ENCODE measurements around the gene KLHL17.

The KLHL17 gene

GRCh38 chr1:959731-960362, 537 bp upstream of the KLHL17 start:
- DNase-seq (ENCODE audit: extremely low read depth, low read depth) = no peak
- peak overlapping the region; percentile 60 for H3K4me3 ChIP-seq (replicated peaks; ENCODE audit: low read depth, low read length)
- TF ChIP-seq CTCF (IDR thresholded peaks at IDR 0.05; ENCODE audit: low read depth, low read length, missing control alignments) = no peak

- TF ChIP-seq CTCF (IDR thresholded peaks at IDR 0.05; ENCODE audit: low read depth, low read length, missing control alignments) = no peak
- DNase-seq (ENCODE audit: extremely low read depth, low read depth) = no peak
- H3K4me3 ChIP-seq (replicated peaks; ENCODE audit: low read depth, low read length) = peak overlapping the region; percentile 60
Observed at GRCh38 chr1:961132-961669, 817 bp downstream of the KLHL17 start.

GRCh38 chr1:962381-963300, 2.3 kb downstream of the KLHL17 start:
- TF ChIP-seq CTCF (IDR thresholded peaks at IDR 0.05; ENCODE audit: low read depth, low read length, missing control alignments) = no peak

GRCh38 chr1:963301-963651, 2.9 kb downstream of the KLHL17 start:
- DNase-seq (ENCODE audit: extremely low read depth, low read depth) = no peak
- no peak overlapping the region for H3K4me3 ChIP-seq (replicated peaks; ENCODE audit: low read depth, low read length)
- no peak for TF ChIP-seq CTCF (IDR thresholded peaks at IDR 0.05; ENCODE audit: low read depth, low read length, missing control alignments)

More at GRCh38 chr1:962381-963300, 2.3 kb downstream of the KLHL17 start:
- no peak overlapping the region for H3K4me3 ChIP-seq (replicated peaks; ENCODE audit: low read depth, low read length)
- no peak for DNase-seq (ENCODE audit: extremely low read depth, low read depth)

GRCh38 chr1:963746-964525, 3.6 kb downstream of the KLHL17 start:
- no peak for DNase-seq (ENCODE audit: extremely low read depth, low read depth)
- no peak overlapping the region for H3K4me3 ChIP-seq (replicated peaks; ENCODE audit: low read depth, low read length)

More at GRCh38 chr1:963746-964525, 3.6 kb downstream of the KLHL17 start:
- TF ChIP-seq CTCF (IDR thresholded peaks at IDR 0.05; ENCODE audit: low read depth, low read length, missing control alignments) = no peak
